ENCODE results near the gene ALOXE3. TPM values are rescaled to one million over a fixed set of nuclear protein-coding genes. Genes with fewer than 3 reads are reported as not detected.

Gene ALOXE3
- total and polyA plus RNA-seq, 2 of the 8 experiments (the other 6 are each of a cell fraction or from before 2014, with no cell fraction given) = 0.26 TPM; not detected in 1

DNA sequence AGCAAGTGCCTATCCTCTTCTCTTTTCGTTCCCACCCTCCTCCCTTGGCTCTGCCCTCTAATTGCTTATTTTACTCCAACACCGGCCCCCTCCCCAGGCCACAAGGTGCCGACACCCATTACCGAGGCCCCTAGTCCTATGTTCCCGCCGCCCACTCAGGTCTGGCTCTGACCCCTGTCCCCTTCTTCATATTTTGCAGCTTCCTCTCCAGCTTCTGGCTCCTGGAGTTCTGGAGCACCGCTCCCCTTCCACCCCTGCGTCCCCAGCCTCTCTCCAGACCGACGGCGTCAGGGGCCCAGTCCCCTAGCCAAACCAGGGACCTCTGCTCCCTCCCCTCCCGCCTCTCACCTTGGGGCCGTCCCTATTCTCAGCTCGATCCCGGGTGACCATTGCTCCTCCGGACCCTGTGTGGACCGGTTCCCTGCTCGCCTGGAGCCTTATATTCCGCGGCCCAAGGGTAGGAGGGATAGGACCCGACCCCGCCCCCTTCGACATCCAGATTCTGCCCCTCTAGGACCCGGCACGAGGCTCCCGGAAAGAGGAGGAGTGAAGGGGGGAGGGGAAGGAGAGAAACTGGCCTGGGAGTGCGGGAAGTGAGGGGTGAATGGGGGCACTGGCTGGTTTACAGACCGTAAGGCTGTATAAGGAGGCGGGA is 5.5 kb upstream of the ALOXE3 start, which contains the start of gene HES7 (continued):
- TF ChIP-seq EZH2 (IDR thresholded peaks at IDR 0.05; ENCODE audit: low read depth, low read length, severe bottlenecking) (peak; percentile 19), CREB1 (IDR thresholded peaks at IDR 0.05) (no peak; the same call in 1 of the 2 replicates), TCF12 (IDR thresholded peaks at IDR 0.05; ENCODE audit: low read depth, low read length) (0 out of 2 replicates have a peak, but pooled peaks have one; percentile 2), SAP30 (IDR thresholded peaks at IDR 0.05; ENCODE audit: insufficient read depth, insufficient replicate concordance, low read length) (no peak), KDM1A (IDR thresholded peaks at IDR 0.05; ENCODE audit: borderline replicate concordance, low read length) (peak; percentile 42; the same call in 1 of the 2 replicates), KDM5A (IDR thresholded peaks at IDR 0.05; ENCODE audit: low read length) (no peak), NANOG (IDR thresholded peaks at IDR 0.05; ENCODE audit: insufficient read depth, low read depth, low read length, poor library complexity, severe bottlenecking) (no peak), CEBPB (IDR thresholded peaks at IDR 0.05; ENCODE audit: low read depth, low read length) (no peak), BRCA1 (IDR thresholded peaks at IDR 0.05; ENCODE audit: low read depth, low read length) (no peak), YY1 (IDR thresholded peaks at IDR 0.05; ENCODE audit: low read depth, low read length) (no peak), NRF1 (IDR thresholded peaks at IDR 0.05; ENCODE audit: low read depth, low read length) (no peak), ZNF274 (IDR thresholded peaks at IDR 0.05; ENCODE audit: borderline replicate concordance, extremely low read depth, low read length) (no peak), EGR1 (IDR thresholded peaks at IDR 0.05; ENCODE audit: borderline replicate concordance, low read depth, low read length) (peak; percentile 81), GABPA (IDR thresholded peaks at IDR 0.05; ENCODE audit: borderline replicate concordance, insufficient read depth, low read length) (no peak), TEAD4 (IDR thresholded peaks at IDR 0.05; ENCODE audit: low read depth, low read length) (no peak), TAF1 (IDR thresholded peaks at IDR 0.05; ENCODE audit: low read depth, low read length) (0 out of 2 replicates have a peak, but pooled peaks have one; percentile 18), SP4 (IDR thresholded peaks at IDR 0.05; ENCODE audit: low read length) (no peak), CBX8 (IDR thresholded peaks at IDR 0.05; ENCODE audit: borderline replicate concordance, low read depth, low read length) (no peak), BACH1 (IDR thresholded peaks at IDR 0.05; ENCODE audit: low read length) (no peak), PHF8 (conservative IDR thresholded peaks at IDR 0.05; ENCODE audit: low read depth, low read length) (no peak), POLR2AphosphoS5 (IDR thresholded peaks at IDR 0.05; ENCODE audit: low read depth, low read length) (no peak), KDM4A (IDR thresholded peaks at IDR 0.05; ENCODE audit: low read depth, low read length, severe bottlenecking) (peak; percentile 74), JUN (IDR thresholded peaks at IDR 0.05; ENCODE audit: low read depth, low read length) (no peak), EP300 (IDR thresholded peaks at IDR 0.05; ENCODE audit: borderline replicate concordance in 1 of 2, low read depth in 2 of 2, low read length in 2 of 2) (no peak), HDAC6 (IDR thresholded peaks at IDR 0.05; ENCODE audit: low read depth, low read length) (no peak)
- TF ChIP-seq, protein P1, sequence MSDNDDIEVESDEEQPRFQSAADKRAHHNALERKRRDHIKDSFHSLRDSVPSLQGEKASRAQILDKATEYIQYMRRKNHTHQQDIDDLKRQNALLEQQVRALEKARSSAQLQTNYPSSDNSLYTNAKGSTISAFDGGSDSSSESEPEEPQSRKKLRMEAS (IDR thresholded peaks at IDR 0.05) = peak; percentile 83

All from H1 (cell line).